ENCODE data around the gene CORO2A.
"Not testable (repeated sequence)": the region's sequence is repeated elsewhere in the genome, so short reads cannot be mapped to it uniquely, and the experiment has no call there.

The CORO2A gene

DNA sequence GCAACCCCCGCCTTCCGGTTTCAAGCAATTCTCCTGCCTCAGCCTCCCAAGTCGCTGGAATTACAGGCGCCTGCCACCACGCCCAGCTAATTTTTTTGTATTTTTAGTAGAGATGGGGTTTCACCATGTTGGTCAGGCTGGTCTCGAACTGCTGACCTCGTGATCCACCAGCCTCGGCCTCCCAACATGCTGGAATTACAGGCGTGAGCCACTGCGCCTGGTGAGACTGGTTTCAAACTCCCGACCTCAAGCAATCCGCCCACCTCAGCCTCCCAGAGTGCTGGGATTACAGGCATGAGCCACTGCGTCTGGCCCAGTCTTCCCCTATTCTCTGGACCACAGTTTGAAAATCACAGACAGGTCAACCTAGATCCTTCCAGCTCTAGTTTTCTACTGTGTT, 68.3 kb downstream of the CORO2A start:
- not testable (repeated sequence) for H3K27ac ChIP-seq (ENCODE audit: low read depth, low read length); H3K27me3 ChIP-seq (ENCODE audit: control insufficient read depth in 5 of 5, insufficient read depth in 4 of 5, low read length in 5 of 5); H3K4me3 ChIP-seq (ENCODE audit: low read depth in 1 of 5, low read length in 5 of 5); H3K36me3 ChIP-seq (ENCODE audit: control insufficient read depth in 5 of 5, insufficient read depth in 5 of 5, low read length in 5 of 5); H3K9me3 ChIP-seq (ENCODE audit: control insufficient read depth in 5 of 5, low read length in 5 of 5); H3K9ac ChIP-seq (ENCODE audit: low read length in 5 of 5)
- H3K4me1 ChIP-seq (ENCODE audit: control insufficient read depth in 5 of 5, insufficient read depth in 5 of 5, low read length in 5 of 5), result peaks cover 0 to 36% (median 4%) of the 10 kb centered on the region in 5 donors

DNA sequence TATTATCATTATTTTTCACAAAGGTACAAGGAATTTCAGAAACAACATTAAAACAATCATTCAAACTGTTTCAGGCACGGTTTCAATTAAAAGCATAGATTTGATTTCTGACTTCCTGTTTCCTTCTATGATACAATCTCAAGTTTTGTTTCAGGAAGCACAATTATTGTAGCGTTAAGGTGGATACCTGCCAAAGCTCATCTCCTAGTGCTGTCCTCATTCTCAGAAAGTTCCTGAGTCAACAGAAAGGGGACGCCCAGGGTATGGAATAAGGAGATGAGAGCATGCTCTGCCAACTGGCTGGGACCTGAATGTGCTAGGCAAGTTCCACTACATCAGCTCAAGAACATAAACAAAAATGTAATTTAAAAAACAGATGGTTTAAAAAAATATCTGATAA, 71.4 kb downstream of the CORO2A start:
- Histone ChIP-seq H3K9me3 (ENCODE audit: control insufficient read depth in 5 of 5, low read length in 5 of 5) (no peaks in the 10 kb centered on the region), H3K36me3 (ENCODE audit: control insufficient read depth in 5 of 5, insufficient read depth in 5 of 5, low read length in 5 of 5) (no peaks in the 10 kb centered on the region), H3K4me3 (ENCODE audit: low read depth in 1 of 5, low read length in 5 of 5) (no peak overlapping the region), H3K27me3 (ENCODE audit: control insufficient read depth in 5 of 5, insufficient read depth in 4 of 5, low read length in 5 of 5) (peaks cover 0 to 12% (median 7%) of the 10 kb centered on the region in 5 donors), H3K9ac (ENCODE audit: low read length in 5 of 5) (no peak overlapping the region), H3K27ac (ENCODE audit: low read depth, low read length) (no peak overlapping the region), H3K4me1 (ENCODE audit: control insufficient read depth in 5 of 5, insufficient read depth in 5 of 5, low read length in 5 of 5) (peaks cover 0 to 41% (median 10%) of the 10 kb centered on the region in 5 donors)

DNA sequence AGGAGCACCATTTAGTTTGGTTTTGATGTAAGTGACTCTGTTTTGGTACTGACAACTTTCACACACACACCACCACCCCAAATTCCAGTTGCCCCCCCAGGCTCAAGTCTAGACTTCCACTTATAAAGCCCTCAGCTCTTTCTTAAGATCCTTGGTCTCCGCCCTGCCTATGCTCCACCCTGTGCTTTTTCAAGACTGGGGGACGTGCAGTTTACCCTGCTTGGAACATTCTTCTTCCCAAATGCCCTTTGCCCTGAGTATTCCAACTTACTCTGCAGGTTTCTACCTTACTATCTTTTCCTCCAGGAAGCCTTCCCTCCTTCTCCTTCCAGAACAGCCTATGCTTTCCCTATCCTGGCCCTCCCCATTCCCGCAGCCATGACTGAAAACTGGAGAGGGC, 72.0 kb downstream of the CORO2A start:
- Histone ChIP-seq H3K27ac (ENCODE audit: low read depth, low read length) (no peak overlapping the region), H3K4me3 (ENCODE audit: low read depth in 1 of 5, low read length in 5 of 5) (no peak overlapping the region), H3K9ac (ENCODE audit: low read length in 5 of 5) (no peak overlapping the region), H3K9me3 (ENCODE audit: control insufficient read depth in 5 of 5, low read length in 5 of 5) (no peaks in the 10 kb centered on the region), H3K27me3 (ENCODE audit: control insufficient read depth in 5 of 5, insufficient read depth in 4 of 5, low read length in 5 of 5) (peaks cover 0 to 12% (median 7%) of the 10 kb centered on the region in 5 donors), H3K36me3 (ENCODE audit: control insufficient read depth in 5 of 5, insufficient read depth in 5 of 5, low read length in 5 of 5) (no peaks in the 10 kb centered on the region), H3K4me1 (ENCODE audit: control insufficient read depth in 5 of 5, insufficient read depth in 5 of 5, low read length in 5 of 5) (peaks cover 0 to 41% (median 10%) of the 10 kb centered on the region in 5 donors)

DNA sequence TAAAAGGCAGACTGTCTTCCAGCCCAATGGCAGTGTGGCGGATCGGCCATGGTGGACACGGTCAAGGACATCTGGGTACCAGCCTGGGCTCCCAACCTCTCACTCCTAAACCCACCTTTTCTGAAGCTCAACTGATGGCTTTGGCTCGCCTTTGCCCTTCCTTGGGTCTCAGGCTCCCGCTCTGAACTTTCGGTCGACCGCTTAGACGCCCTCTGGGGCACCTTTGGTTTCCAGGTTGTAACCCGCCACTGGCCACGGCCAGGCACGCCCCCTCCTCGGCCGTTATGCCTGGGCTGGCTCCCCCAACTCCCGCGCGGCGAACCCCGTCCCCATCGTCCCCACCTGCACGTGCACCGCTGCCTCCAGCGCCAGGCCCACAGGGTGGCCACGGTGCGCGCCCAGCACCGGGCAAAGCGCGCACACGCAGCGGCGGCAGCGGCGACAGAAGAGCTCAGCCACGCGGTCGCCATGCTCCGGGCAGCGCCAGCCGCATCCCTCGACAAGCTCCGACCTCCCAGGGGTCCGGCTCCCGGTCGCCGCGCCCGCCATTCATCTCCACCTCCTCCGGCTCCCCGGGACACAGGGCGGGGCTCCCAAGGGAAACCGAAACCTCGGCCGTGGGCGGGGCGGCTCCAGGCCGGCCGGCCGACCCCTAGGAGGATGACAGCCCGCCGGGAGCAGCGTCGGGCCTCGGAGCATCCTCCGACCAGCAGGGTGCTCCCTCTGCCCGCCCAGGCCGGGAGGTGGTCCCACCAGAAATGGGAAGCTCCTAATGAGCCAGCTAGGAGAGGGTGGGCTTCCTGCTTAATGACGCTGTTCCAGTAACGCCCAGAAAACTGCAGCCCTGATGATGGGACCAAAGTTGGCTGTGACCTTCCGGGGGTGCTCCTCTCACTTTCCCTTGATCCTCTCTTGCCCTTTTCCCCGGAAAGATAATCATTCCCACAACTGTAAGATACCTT, 73.5 kb downstream of the CORO2A start, which contains the start of gene TRIM14:
TSS of gene TRIM14 (minus strand) at position 583 of the 962 bp plus-strand sequence. CDS start at position 549, 34 bp downstream.
- H3K27ac ChIP-seq (ENCODE audit: low read depth, low read length), result peak within 1 kb of the TSS; percentile 10

DNA sequence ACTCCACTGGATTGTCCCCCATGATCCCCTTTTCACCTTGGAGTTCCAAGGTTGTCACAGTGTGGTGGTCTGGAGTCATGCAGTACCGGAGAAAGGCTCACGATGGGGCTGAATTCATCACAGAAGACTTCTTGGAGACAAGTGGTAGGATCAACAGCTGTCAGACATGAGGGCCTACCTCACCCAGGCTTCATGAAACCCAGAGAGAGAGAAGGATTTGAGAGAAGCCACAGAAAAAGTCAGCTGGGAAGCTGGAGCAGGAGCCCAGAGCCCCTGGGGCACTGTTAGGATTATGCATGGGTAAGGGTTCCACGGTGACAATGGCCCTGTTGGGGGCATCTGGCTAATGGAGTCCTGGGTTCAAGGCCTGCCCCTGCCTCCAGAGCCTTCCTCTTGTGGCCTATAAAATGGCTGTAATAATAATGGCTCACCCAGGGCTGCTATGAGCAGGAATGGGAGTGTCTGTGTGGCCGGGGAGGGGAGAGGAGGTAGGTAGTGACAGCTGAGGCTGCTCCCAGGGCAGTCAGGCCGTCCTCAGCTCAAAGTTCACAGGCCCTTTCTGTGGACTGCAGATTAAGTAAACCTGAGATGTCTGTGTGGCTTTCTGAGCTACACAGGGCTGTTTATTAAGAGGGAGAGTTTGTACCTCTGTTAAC, 74.3 kb downstream of the CORO2A start:
- Histone ChIP-seq H3K9ac (ENCODE audit: low read length in 5 of 5) (peak overlapping the region in 3 of 5 donors; percentile 25 to 68 (median 31)), H3K36me3 (ENCODE audit: control insufficient read depth in 5 of 5, insufficient read depth in 5 of 5, low read length in 5 of 5) (no peaks in the 10 kb centered on the region), H3K27me3 (ENCODE audit: control insufficient read depth in 5 of 5, insufficient read depth in 4 of 5, low read length in 5 of 5) (peaks cover 0 to 12% (median 7%) of the 10 kb centered on the region in 5 donors), H3K4me1 (ENCODE audit: control insufficient read depth in 5 of 5, insufficient read depth in 5 of 5, low read length in 5 of 5) (peaks cover 0 to 41% (median 10%) of the 10 kb centered on the region in 5 donors), H3K4me3 (ENCODE audit: low read depth in 1 of 5, low read length in 5 of 5) (peak overlapping the region; percentile 67 to 78 (median 70)), H3K27ac (ENCODE audit: low read depth, low read length) (peak overlapping the region; percentile 10), H3K9me3 (ENCODE audit: control insufficient read depth in 5 of 5, low read length in 5 of 5) (no peaks in the 10 kb centered on the region)

More for the DNA sequence above, 73.5 kb downstream of the CORO2A start, which contains the start of gene TRIM14:
- Histone ChIP-seq H3K4me1 (ENCODE audit: control insufficient read depth in 5 of 5, insufficient read depth in 5 of 5, low read length in 5 of 5) (peaks cover 0 to 41% (median 10%) of the 10 kb centered on the region in 5 donors), H3K9ac (ENCODE audit: low read length in 5 of 5) (peak within 1 kb of the TSS in 4 of 5 donors; percentile 25 to 68 (median 43)), H3K36me3 (ENCODE audit: control insufficient read depth in 5 of 5, insufficient read depth in 5 of 5, low read length in 5 of 5) (no peaks in the 10 kb centered on the region), H3K27me3 (ENCODE audit: control insufficient read depth in 5 of 5, insufficient read depth in 4 of 5, low read length in 5 of 5) (peaks cover 0 to 12% (median 7%) of the 10 kb centered on the region in 5 donors), H3K9me3 (ENCODE audit: control insufficient read depth in 5 of 5, low read length in 5 of 5) (no peaks in the 10 kb centered on the region), H3K4me3 (ENCODE audit: low read depth in 1 of 5, low read length in 5 of 5) (peak within 1 kb of the TSS; percentile 67 to 78 (median 70))

DNA sequence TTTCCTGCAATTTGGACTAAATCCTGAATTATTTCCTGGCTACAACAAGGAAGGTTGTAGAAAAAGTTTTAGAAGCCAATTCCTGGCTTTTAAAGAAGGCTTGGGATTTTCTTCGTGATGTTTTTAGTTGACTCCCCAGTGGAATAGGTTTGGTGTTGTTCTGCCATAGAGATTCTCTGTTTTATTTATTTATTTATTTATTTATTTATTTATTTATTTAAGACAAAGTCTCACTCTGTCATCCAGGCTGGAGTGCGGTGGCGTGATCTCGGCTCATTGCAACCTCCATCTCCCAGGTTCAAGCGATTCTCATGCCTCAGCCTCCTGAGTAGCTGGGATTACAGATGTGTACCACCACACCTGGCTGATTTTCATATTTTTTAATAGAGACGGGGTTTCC, 75.3 kb downstream of the CORO2A start:
- H3K4me1 ChIP-seq (ENCODE audit: control insufficient read depth in 5 of 5, insufficient read depth in 5 of 5, low read length in 5 of 5), result peaks cover 0 to 41% (median 10%) of the 10 kb centered on the region in 5 donors
- H3K4me3 ChIP-seq (ENCODE audit: low read depth in 1 of 5, low read length in 5 of 5); H3K9ac ChIP-seq (ENCODE audit: low read length in 5 of 5); H3K36me3 ChIP-seq (ENCODE audit: control insufficient read depth in 5 of 5, insufficient read depth in 5 of 5, low read length in 5 of 5); H3K27ac ChIP-seq (ENCODE audit: low read depth, low read length); H3K9me3 ChIP-seq (ENCODE audit: control insufficient read depth in 5 of 5, low read length in 5 of 5): not testable (repeated sequence)
- H3K27me3 ChIP-seq (ENCODE audit: control insufficient read depth in 5 of 5, insufficient read depth in 4 of 5, low read length in 5 of 5), result peaks cover 0 to 12% (median 7%) of the 10 kb centered on the region in 5 donors

DNA sequence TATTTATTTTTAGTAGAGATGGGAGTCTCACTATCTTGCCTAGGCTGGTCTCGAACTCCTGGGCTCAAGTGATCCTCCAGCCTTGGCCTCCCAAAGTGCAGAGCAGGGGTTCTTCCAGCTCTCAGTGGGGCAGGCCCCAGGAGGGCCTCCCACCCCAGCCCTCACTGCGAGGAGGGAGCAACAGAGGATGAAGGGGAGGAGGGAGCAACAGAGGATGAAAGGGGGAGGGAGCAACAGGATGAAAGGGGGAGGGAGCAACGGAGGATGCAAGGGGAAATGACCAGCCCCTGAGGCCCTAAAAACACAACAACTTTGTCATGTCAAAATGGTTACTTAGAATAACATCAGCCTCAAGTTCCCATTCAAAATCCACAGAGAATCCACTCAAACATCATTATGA, 83.4 kb downstream of the CORO2A start:
- peaks cover 0 to 29% (median 11%) of the 10 kb centered on the region in 5 donors for H3K4me1 ChIP-seq (ENCODE audit: control insufficient read depth in 5 of 5, insufficient read depth in 5 of 5, low read length in 5 of 5)
- no peak overlapping the region for H3K9ac ChIP-seq (ENCODE audit: low read length in 5 of 5)
- H3K36me3 ChIP-seq (ENCODE audit: control insufficient read depth in 5 of 5, insufficient read depth in 5 of 5, low read length in 5 of 5), result no peaks in the 10 kb centered on the region
- H3K27me3 ChIP-seq (ENCODE audit: control insufficient read depth in 5 of 5, insufficient read depth in 4 of 5, low read length in 5 of 5), result no peaks in the 10 kb centered on the region
- no peak overlapping the region for H3K4me3 ChIP-seq (ENCODE audit: low read depth in 1 of 5, low read length in 5 of 5)
- no peak overlapping the region for H3K27ac ChIP-seq (ENCODE audit: low read depth, low read length)
- H3K9me3 ChIP-seq (ENCODE audit: control insufficient read depth in 5 of 5, low read length in 5 of 5), result no peaks in the 10 kb centered on the region

DNA sequence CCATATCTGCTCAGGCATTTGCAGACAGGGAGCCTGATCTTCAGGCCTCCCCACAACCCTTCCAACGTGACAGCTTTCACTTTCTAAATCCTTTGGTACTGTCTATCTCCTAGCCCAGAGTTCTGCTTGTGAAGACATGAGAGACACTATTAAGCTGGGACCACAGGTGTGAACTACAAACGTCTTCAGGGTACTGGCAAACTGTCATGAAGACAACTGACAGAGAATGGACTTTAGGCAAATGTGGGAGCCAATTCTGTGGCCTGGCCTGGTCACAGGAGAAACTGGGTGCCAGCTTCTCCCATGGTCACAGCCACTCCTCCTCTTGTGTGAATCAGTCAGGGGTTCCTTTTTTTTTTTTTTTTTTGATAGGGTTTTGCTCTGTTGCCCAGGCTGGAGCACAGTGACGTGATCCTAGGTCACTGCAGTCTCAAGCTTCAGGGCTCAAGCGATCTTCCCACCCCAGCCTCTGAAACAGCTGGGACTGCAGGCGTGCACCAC, 83.9 kb downstream of the CORO2A start:
- Histone ChIP-seq H3K4me3 (ENCODE audit: low read depth in 1 of 5, low read length in 5 of 5) (no peak overlapping the region), H3K9ac (ENCODE audit: low read length in 5 of 5) (no peak overlapping the region), H3K27me3 (ENCODE audit: control insufficient read depth in 5 of 5, insufficient read depth in 4 of 5, low read length in 5 of 5) (no peaks in the 10 kb centered on the region), H3K27ac (ENCODE audit: low read depth, low read length) (peak overlapping the region; percentile 32), H3K36me3 (ENCODE audit: control insufficient read depth in 5 of 5, insufficient read depth in 5 of 5, low read length in 5 of 5) (no peaks in the 10 kb centered on the region), H3K4me1 (ENCODE audit: control insufficient read depth in 5 of 5, insufficient read depth in 5 of 5, low read length in 5 of 5) (peaks cover 0 to 33% (median 11%) of the 10 kb centered on the region in 5 donors), H3K9me3 (ENCODE audit: control insufficient read depth in 5 of 5, low read length in 5 of 5) (no peaks in the 10 kb centered on the region)

DNA sequence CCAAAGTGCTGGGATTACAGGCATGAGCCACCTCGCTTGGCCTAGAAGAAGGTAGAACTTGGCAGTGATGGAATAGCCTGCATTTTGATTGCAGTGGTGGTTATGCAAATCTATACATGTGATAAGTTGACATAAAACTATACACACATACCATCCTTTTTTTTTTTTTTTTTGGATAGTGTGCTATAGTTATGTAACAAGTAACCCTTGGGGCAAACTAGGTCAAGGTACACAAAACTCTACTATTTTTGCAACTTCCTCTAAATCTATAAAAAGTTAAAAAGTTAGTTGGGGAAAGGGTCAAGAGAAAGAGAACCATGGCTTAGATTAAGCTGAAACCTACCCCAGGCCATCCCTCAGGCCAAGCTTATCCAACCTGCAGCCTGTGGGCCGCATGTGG, 84.5 kb downstream of the CORO2A start:
- H3K27me3 ChIP-seq (ENCODE audit: control insufficient read depth in 5 of 5, insufficient read depth in 4 of 5, low read length in 5 of 5), result no peaks in the 10 kb centered on the region
- peaks cover 0 to 33% (median 11%) of the 10 kb centered on the region in 5 donors for H3K4me1 ChIP-seq (ENCODE audit: control insufficient read depth in 5 of 5, insufficient read depth in 5 of 5, low read length in 5 of 5)
- no peak overlapping the region for H3K9ac ChIP-seq (ENCODE audit: low read length in 5 of 5)
- H3K4me3 ChIP-seq (ENCODE audit: low read depth in 1 of 5, low read length in 5 of 5), result no peak overlapping the region
- no peaks in the 10 kb centered on the region for H3K9me3 ChIP-seq (ENCODE audit: control insufficient read depth in 5 of 5, low read length in 5 of 5)
- peak overlapping the region; percentile 32 for H3K27ac ChIP-seq (ENCODE audit: low read depth, low read length)
- H3K36me3 ChIP-seq (ENCODE audit: control insufficient read depth in 5 of 5, insufficient read depth in 5 of 5, low read length in 5 of 5), result no peaks in the 10 kb centered on the region
